GM12878 (cell line): ENCODE measurements around the gene MTHFD1L. TPM values are rescaled to one million over a fixed set of nuclear protein-coding genes. Genes with fewer than 3 reads are reported as not detected.

ENCODE experiments used
- ATAC-seq: fragments of 200-7000 bp; cut with Tn5 transposase; 3 replicates; pipeline ENCODE4 v1.9.1; 2020; ENCODE audit warnings: mild to moderate bottlenecking, moderate library complexity
- BruUV-seq: library from RNA; stranded (reverse); fragments of 400-500 nt; replicated peaks from 2 replicates; lab custom pipeline; 2021; lab: Mats Ljungman, UMichigan
- CTCF ChIA-PET: fragments of 300-600 bp; sonication (Branson Sonifier 250); formaldehyde crosslinking; extraction: SDS; loops from one replicate; lab custom pipeline; 2021; ENCODE audit warnings: inconsistent platforms; lab: Yijun Ruan, JAX
- POLR2A ChIA-PET: fragments of 350-600 bp; formaldehyde crosslinking; extraction: SDS; loops from one replicate; lab custom pipeline; 2021; ENCODE audit warnings: inconsistent platforms; lab: Charles Lee
- RAD21 ChIA-PET: fragments of 300-600 bp; sonication (Branson Sonifier 250); formaldehyde crosslinking; loops from one replicate; lab custom pipeline; 2023; ENCODE audit warnings: antibody characterized with exemption; ENCODE audit not compliant: unreplicated experiment; lab: Charles Lee
- SMC1A ChIA-PET: fragments of 300-600 bp; sonication (Branson Sonifier 250); formaldehyde crosslinking; loops from one replicate; lab custom pipeline; 2023; ENCODE audit not compliant: unreplicated experiment, uncharacterized antibody; lab: Charles Lee
- DNase-seq: peaks from one replicate; pipeline ENCODE4 v3.0.0-alpha.2; 2011; ENCODE audit warnings: low read depth, low spot score
- FAIRE-seq: peaks from 3 replicates; lab custom pipeline; 2011; peaks lifted over from hg19 to GRCh38; lab: Jason Lieb, UNC
- H2AFZ ChIP-seq: 2 replicates; pipeline ENCODE4 v1.6.0; 2011; ENCODE audit warnings: low read depth, low read length, control low read depth; ENCODE audit not compliant: control insufficient read depth
- H3K27ac ChIP-seq: 2 replicates; pipeline ENCODE4 v1.5.1; 2011; ENCODE audit warnings: control low read depth; ENCODE audit not compliant: control insufficient read depth, insufficient read depth
- H3K27me3 ChIP-seq, 2 experiments: replicated peaks in 1 of 2; 2 replicates each; pipeline versions ENCODE4 v1.6.0 to v1.6.1; 2011; ENCODE audit warnings: low read length in 1 of 2; ENCODE audit not compliant: control insufficient read depth in 2 of 2, insufficient read depth in 2 of 2
- H3K36me3 ChIP-seq, 2 experiments: 2 replicates each; pipeline ENCODE4 v1.5.1; 2011; ENCODE audit warnings: low read length in 1 of 2; ENCODE audit not compliant: control insufficient read depth in 2 of 2, insufficient read depth in 2 of 2
- H3K4me1 ChIP-seq: 2 replicates; pipeline ENCODE4 v1.6.1; 2011; ENCODE audit warnings: mild to moderate bottlenecking, low read length, moderate library complexity, mixed read lengths; ENCODE audit not compliant: control insufficient read depth, insufficient read depth
- H3K4me2 ChIP-seq: 2 replicates; pipeline ENCODE4 v1.6.0; 2011; ENCODE audit warnings: control low read depth; ENCODE audit not compliant: control insufficient read depth, insufficient read depth
- H3K4me3 ChIP-seq: fragments of 200-600 bp; sonication (generic); 2 replicates; pipeline ENCODE4 v1.5.1; 2016
- H3K79me2 ChIP-seq: 2 replicates; pipeline ENCODE4 v1.6.0; 2011; ENCODE audit warnings: low read length; ENCODE audit not compliant: control insufficient read depth, insufficient read depth
- H3K9ac ChIP-seq: 2 replicates; pipeline ENCODE4 v1.8.0; 2011; ENCODE audit warnings: low read length, control low read depth, mixed read lengths; ENCODE audit not compliant: control insufficient read depth, insufficient read depth
- H3K9me3 ChIP-seq: replicated peaks from 3 replicates; pipeline ENCODE4 v1.5.1; 2011; ENCODE audit warnings: mild to moderate bottlenecking, low read length; ENCODE audit not compliant: control insufficient read depth, insufficient read depth
- H4K20me1 ChIP-seq: 2 replicates; pipeline ENCODE4 v1.6.0; 2011; ENCODE audit not compliant: control insufficient read depth, insufficient read depth
- ATF3 ChIP-seq: IDR thresholded peaks from 2 replicates; pipeline ENCODE4 v1.6.1; 2011; ENCODE audit warnings: low read depth, mild to moderate bottlenecking, low read length, moderate library complexity, borderline replicate concordance; ENCODE audit errors: extremely low read depth
- CBFB ChIP-seq: IDR thresholded peaks from 2 replicates; pipeline ENCODE4 v1.6.1; 2016; ENCODE audit warnings: antibody characterized with exemption, low read depth
- ETV6 ChIP-seq, 2 experiments: fragments of 450-650 bp in 1 of 2; IDR thresholded peaks in 1 of 2; conservative IDR thresholded peaks in 1 of 2; 2 replicates each; pipeline ENCODE4 v1.6.1; 2014; ENCODE audit warnings: antibody characterized with exemption in 1 of 2, borderline replicate concordance in 1 of 2, low read depth in 1 of 2, mild to moderate bottlenecking in 1 of 2, moderate library complexity in 1 of 2
- EZH2 ChIP-seq: IDR thresholded peaks from 2 replicates; pipeline ENCODE4 v1.6.1; 2012; ENCODE audit warnings: low read depth, mild to moderate bottlenecking, control low read depth, inconsistent platforms, low read length, borderline replicate concordance; ENCODE audit not compliant: control insufficient read depth
- HCFC1 ChIP-seq: fragments of 150-350 bp; IDR thresholded peaks from 2 replicates; pipeline ENCODE4 v1.6.1; 2014; ENCODE audit warnings: low read length
- MLLT1 ChIP-seq: fragments of 450-650 bp; IDR thresholded peaks from 2 replicates; pipeline ENCODE4 v1.6.1; 2016; ENCODE audit warnings: mild to moderate bottlenecking
- PAX8 ChIP-seq: fragments of 450-650 bp; IDR thresholded peaks from 2 replicates; pipeline ENCODE4 v1.6.1; 2017; ENCODE audit warnings: mild to moderate bottlenecking, moderate library complexity
- RCOR1 ChIP-seq: conservative IDR thresholded peaks from 2 replicates; pipeline ENCODE4 v1.6.1; 2012; ENCODE audit warnings: low read depth, low read length, improper control_type of control experiment
- RELA ChIP-seq: fragments of 450-650 bp; IDR thresholded peaks from 2 replicates; pipeline ENCODE4 v1.8.0; 2014; ENCODE audit warnings: borderline replicate concordance; ENCODE audit not compliant: partially characterized antibody
- ZBTB33 ChIP-seq: fragments of 450-650 bp; IDR thresholded peaks from 2 replicates; pipeline ENCODE4 v1.6.1; 2017; ENCODE audit warnings: mild to moderate bottlenecking
- WGBS: methylation state at CpG from one replicate; pipeline ENCODE4 v1.1.6; 2016; ENCODE audit warnings: low lambda C conversion rate; ENCODE audit not compliant: insufficient replicate concordance, insufficient coverage; ENCODE audit errors: missing lambda C conversion rate; 5-methylcytosine and 5-hydroxymethylcytosine counted together
- in situ Hi-C: fragments of 300-500 bp; cut with MboI; formaldehyde crosslinking; loops from 9 replicates; pipeline ENCODE4 v1.14.3; 2018; ENCODE audit warnings: mixed read lengths
- intact Hi-C: fragments of 100-400 bp; cut with micrococcal nuclease; formaldehyde crosslinking; loops from one replicate; pipeline ENCODE4 v1.14.2; 2022; ENCODE audit not compliant: unreplicated experiment
- polyA plus RNA-seq, 11 experiments: library from polyadenylated mRNA; depleted of rRNA in 4 of 11; unstranded in 6 of 11; stranded (reverse) in 5 of 11; fragments of >200 nt; fragmentation: Nextera tagmentation in 4 of 11; fragmentation: Illumina TruSeq in 1 of 11; extraction: Ambion mirVana in 4 of 11; extraction: Trizol in 1 of 11; gene quantifications; 1 replicate in 1 of 11; 2 replicates in 10 of 11; pipeline versions ENCODE4 v1.2.1 to v1.2.3, GENCODE V29; 2011 to 2016; ENCODE audit warnings: inconsistent platforms in 2 of 11, missing spikeins in 2 of 11, low read depth in 1 of 11
- total RNA-seq, 4 experiments: library from RNA; depleted of rRNA in 3 of 4; stranded (reverse); fragments of >200 nt in 3 of 4; fragmentation: Illumina TruSeq in 1 of 4; extraction: Trizol in 1 of 4; gene quantifications; 2 replicates each; pipeline versions ENCODE4 v1.2.1 to v1.2.3, GENCODE V29; 2013 to 2021

The MTHFD1L gene
- total and polyA plus RNA-seq, 10 of the 15 experiments (the other 5 are each of a cell fraction or from before 2014, with no cell fraction given), result 11.7 to 75.5 (median 28.8) TPM

GRCh38 chr6:151089978-151090377 is 224.5 kb downstream of the MTHFD1L start:
- H2AFZ ChIP-seq, result no peak overlapping the region
- peaks cover 4% of the 10 kb centered on the region in 2 experiments for H3K36me3 ChIP-seq
- 96% methylated on average over 4 of the region's 4 CpGs for WGBS
- ChIA-PET CTCF (no interaction called here), SMC1A (no interaction called here), POLR2A (no interaction called here), RAD21 (no interaction called here)
- ATAC-seq, result no peak
- no peak overlapping the region for H3K4me2 ChIP-seq
- in situ Hi-C loops, result no loop called here
- no peaks in the 10 kb centered on the region for H3K79me2 ChIP-seq
- H3K9me3 ChIP-seq, result no peaks in the 10 kb centered on the region
- H3K4me1 ChIP-seq, result no peaks in the 10 kb centered on the region
- H3K9ac ChIP-seq, result no peak overlapping the region
- H3K27ac ChIP-seq, result no peak overlapping the region
- intact Hi-C loops, result no loop called here
- no TSS peak for BruUV-seq
- no peaks in the 10 kb centered on the region for H4K20me1 ChIP-seq
- no peak for DNase-seq
- no peak overlapping the region for H3K4me3 ChIP-seq
- TF ChIP-seq ZBTB33 (no peak), HCFC1 (no peak)
- FAIRE-seq, result no peak
- H3K27me3 ChIP-seq, result no peaks in the 10 kb centered on the region

GRCh38 chr6:151091571-151091970 is 226.1 kb downstream of the MTHFD1L start:
- Histone ChIP-seq H3K27me3 (no peaks in the 10 kb centered on the region), H3K27ac (no peak overlapping the region), H3K4me3 (no peak overlapping the region), H3K4me1 (no peaks in the 10 kb centered on the region), H3K4me2 (no peak overlapping the region), H3K79me2 (no peaks in the 10 kb centered on the region), H4K20me1 (no peaks in the 10 kb centered on the region), H2AFZ (no peak overlapping the region), H3K9me3 (no peaks in the 10 kb centered on the region), H3K9ac (no peak overlapping the region), H3K36me3 (peaks cover 4 to 8% of the 10 kb centered on the region in 2 experiments)
- ATAC-seq (no peak), DNase-seq (no peak), FAIRE-seq (no peak)
- intact Hi-C loops (no loop called here), in situ Hi-C loops (no loop called here)
- no peak for TF ChIP-seq RCOR1
- no peak for TF ChIP-seq CBFB
- no peak for TF ChIP-seq ATF3
- no peak for TF ChIP-seq EZH2
- TF ChIP-seq RELA, result no peak
- TF ChIP-seq MLLT1, result no peak
- TF ChIP-seq PAX8, result no peak
- TF ChIP-seq ETV6 (conservative IDR thresholded peaks at IDR 0.05 in 1 of 2, IDR thresholded peaks at IDR 0.05 in 1 of 2; ENCODE audit: borderline replicate concordance in 1 of 2, low read depth in 1 of 2), result no peak
- no TSS peak for BruUV-seq
- RAD21 ChIA-PET, result no interaction called here
- 84% methylated on average over 4 of the region's 4 CpGs for WGBS
- CTCF ChIA-PET, result no interaction called here
- SMC1A ChIA-PET, result no interaction called here
- POLR2A ChIA-PET, result no interaction called here
